ENCODE data around the gene KTI12. TPM values are rescaled to one million over a fixed set of nuclear protein-coding genes. Genes with fewer than 3 reads are reported as not detected.
A peak's percentile ranks its signal among the peaks of the same experiment; 100 is the strongest.

KTI12 gene
- total and polyA plus RNA-seq, 2 donors from 2014 or later = 6.4 to 8.5 TPM

DNA sequence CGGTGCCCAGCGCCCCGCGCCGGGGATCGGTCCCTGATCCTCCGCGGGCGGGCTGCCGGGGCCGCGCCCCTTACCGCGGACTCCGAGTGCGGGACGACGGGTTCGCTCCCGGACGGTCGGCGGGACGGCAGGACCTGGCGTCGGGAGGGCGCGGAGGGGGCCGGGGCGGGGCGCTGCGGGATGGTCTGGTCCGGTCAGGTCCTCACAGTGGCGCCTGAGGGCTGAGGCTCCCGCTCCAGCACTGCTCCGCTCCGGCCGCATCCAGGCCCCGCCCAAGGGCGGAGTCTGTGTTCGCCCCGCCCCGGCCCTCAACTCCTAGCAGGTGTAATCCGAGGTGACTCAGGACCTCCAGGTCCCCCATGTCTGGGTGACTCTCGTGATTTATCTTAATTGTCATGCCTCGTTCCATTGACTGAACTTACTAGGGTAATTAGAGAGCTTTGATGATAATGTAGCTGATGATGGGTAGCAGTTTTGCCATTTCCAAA, 43.1 kb downstream of the KTI12 start, which contains the start of gene RAB3B:
RAB3B (minus strand) TSS at position 223 of the 488 bp plus-strand sequence. CDS start 13,583 bp downstream, outside the sequence.
- TF ChIP-seq, protein P1, sequence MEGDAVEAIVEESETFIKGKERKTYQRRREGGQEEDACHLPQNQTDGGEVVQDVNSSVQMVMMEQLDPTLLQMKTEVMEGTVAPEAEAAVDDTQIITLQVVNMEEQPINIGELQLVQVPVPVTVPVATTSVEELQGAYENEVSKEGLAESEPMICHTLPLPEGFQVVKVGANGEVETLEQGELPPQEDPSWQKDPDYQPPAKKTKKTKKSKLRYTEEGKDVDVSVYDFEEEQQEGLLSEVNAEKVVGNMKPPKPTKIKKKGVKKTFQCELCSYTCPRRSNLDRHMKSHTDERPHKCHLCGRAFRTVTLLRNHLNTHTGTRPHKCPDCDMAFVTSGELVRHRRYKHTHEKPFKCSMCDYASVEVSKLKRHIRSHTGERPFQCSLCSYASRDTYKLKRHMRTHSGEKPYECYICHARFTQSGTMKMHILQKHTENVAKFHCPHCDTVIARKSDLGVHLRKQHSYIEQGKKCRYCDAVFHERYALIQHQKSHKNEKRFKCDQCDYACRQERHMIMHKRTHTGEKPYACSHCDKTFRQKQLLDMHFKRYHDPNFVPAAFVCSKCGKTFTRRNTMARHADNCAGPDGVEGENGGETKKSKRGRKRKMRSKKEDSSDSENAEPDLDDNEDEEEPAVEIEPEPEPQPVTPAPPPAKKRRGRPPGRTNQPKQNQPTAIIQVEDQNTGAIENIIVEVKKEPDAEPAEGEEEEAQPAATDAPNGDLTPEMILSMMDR (IDR thresholded peaks at IDR 0.05; ENCODE audit: borderline replicate concordance, extremely low read depth, insufficient read depth) = no peak
- Histone ChIP-seq H3K4me1 (ENCODE audit: control insufficient read depth in 2 of 3, insufficient read depth in 2 of 3, low read depth in 1 of 3, low read length in 3 of 3) (no peaks in the 10 kb centered on the region), H3K4me3 (ENCODE audit: low read length in 3 of 3) (peak within 1 kb of the TSS in 1 of 3 donors; percentile 7), H3K27ac (ENCODE audit: low read depth in 2 of 2, low read length in 2 of 2) (no peak within 1 kb of the TSS), H3K9me3 (ENCODE audit: control insufficient read depth in 2 of 3, insufficient read depth in 1 of 3, low read length in 3 of 3) (no peaks in the 10 kb centered on the region), H3K36me3 (ENCODE audit: control insufficient read depth in 2 of 3, insufficient read depth in 3 of 3, low read length in 3 of 3) (no peaks in the 10 kb centered on the region), H3K27me3 (ENCODE audit: control insufficient read depth, insufficient read depth, low read length) (peaks cover 3% of the 10 kb centered on the region), H3K9ac (ENCODE audit: low read length in 3 of 3) (no peak within 1 kb of the TSS)
- FAIRE-seq (no peak), DNase-seq (peak; percentile 83 to 94 (median 90))
- intact Hi-C loops (cut with DNase I) = no loop called here

DNA sequence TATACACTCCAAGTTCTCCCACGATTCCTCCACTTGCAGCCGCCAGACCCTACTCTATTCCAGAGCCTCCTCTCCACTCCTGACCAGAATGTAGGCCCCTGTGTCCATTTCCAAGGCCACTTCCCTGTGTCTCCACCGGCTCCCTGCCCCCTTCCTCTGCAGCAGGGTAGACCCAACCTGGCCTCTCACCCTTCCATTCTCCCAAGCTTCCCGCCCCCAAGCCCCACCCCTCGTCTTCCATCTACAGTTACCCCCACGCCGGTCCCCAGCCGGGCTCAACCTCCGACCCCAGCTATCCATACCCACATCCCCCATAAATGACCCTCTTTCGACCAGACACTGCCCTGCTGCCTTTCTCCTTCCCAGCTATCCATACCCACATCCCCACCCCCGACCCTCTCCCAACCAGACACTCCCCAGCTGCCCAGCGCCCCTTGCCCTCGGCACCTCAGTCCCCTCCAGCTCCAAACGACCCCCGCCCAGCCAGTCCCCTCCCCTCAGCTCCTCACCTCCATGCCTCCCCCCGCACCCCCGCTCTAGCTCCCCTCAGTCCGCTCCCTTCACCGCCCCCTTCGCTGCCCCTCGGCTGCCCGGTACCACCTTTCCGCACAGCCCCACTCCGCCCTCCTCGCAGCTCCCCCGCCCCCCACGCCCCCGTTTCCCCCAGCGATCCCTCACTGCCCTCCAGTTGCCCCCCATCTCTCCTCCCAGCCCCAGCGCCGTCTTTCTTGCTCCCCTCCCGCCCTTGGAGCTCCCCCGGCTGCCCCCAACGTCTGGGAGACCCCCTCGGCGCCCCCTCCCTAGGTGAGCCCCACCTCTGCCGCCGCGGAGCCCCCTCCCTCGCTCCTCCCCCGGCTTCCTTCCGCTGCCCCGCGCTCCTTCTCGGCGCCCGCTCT, 43.8 kb downstream of the KTI12 start:
- Histone ChIP-seq H3K4me1 (ENCODE audit: control insufficient read depth in 2 of 3, insufficient read depth in 2 of 3, low read depth in 1 of 3, low read length in 3 of 3) (no peaks in the 10 kb centered on the region), H3K9me3 (ENCODE audit: control insufficient read depth in 2 of 3, insufficient read depth in 1 of 3, low read length in 3 of 3) (no peaks in the 10 kb centered on the region), H3K27ac (ENCODE audit: low read depth in 2 of 2, low read length in 2 of 2) (no peak overlapping the region), H3K36me3 (ENCODE audit: control insufficient read depth in 2 of 3, insufficient read depth in 3 of 3, low read length in 3 of 3) (no peaks in the 10 kb centered on the region), H3K9ac (ENCODE audit: low read length in 3 of 3) (no peak overlapping the region), H3K27me3 (ENCODE audit: control insufficient read depth, insufficient read depth, low read length) (peaks cover 3% of the 10 kb centered on the region), H3K4me3 (ENCODE audit: low read length in 3 of 3) (no peak overlapping the region)
- intact Hi-C loops (cut with DNase I) = no loop called here
- DNase-seq (peak in 3 of 5 donors; percentile 5 to 74 (median 24)), FAIRE-seq (no peak)
- TF ChIP-seq, protein P1 (IDR thresholded peaks at IDR 0.05; ENCODE audit: borderline replicate concordance, extremely low read depth, insufficient read depth) = no peak

DNA sequence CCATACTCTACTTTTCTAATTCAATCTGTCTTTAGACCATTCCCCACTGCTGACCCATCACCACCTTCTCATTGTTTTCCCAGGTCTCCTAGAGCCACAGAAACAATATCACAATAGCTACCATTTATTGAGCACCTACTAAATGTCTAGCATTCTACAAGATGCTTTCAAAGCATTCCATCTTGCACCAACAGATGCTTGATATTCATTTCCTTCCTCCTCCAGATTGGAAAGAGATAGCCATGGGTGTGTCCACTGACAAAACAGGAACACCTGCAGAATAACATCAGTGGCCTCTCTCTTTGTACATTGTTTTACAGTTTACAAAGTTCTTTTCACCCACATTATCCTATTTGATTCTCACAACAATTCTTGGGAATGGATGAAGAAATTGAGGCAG, 45.4 kb downstream of the KTI12 start:
- no peak overlapping the region for H3K4me3 ChIP-seq (ENCODE audit: low read length in 3 of 3)
- H3K36me3 ChIP-seq (ENCODE audit: control insufficient read depth in 2 of 3, insufficient read depth in 3 of 3, low read length in 3 of 3) = no peaks in the 10 kb centered on the region
- FAIRE-seq (no peak), DNase-seq (no peak)
- no peak overlapping the region for H3K27ac ChIP-seq (ENCODE audit: low read depth in 2 of 2, low read length in 2 of 2)
- no peaks in the 10 kb centered on the region for H3K9me3 ChIP-seq (ENCODE audit: control insufficient read depth in 2 of 3, insufficient read depth in 1 of 3, low read length in 3 of 3)
- no peak overlapping the region for H3K9ac ChIP-seq (ENCODE audit: low read length in 3 of 3)
- H3K27me3 ChIP-seq (ENCODE audit: control insufficient read depth, insufficient read depth, low read length) = peaks cover 3% of the 10 kb centered on the region
- no peaks in the 10 kb centered on the region for H3K4me1 ChIP-seq (ENCODE audit: control insufficient read depth in 2 of 3, insufficient read depth in 2 of 3, low read depth in 1 of 3, low read length in 3 of 3)
- TF ChIP-seq, protein P1 (IDR thresholded peaks at IDR 0.05; ENCODE audit: borderline replicate concordance, extremely low read depth, insufficient read depth) = no peak
- intact Hi-C loops (cut with DNase I) = no loop called here

Measured in kidney (tissue), 14 donors.